GM12875 (cell line): ENCODE results near the gene SLAIN2.

ENCODE experiments used
- H3K4me3 ChIP-seq: one replicate; pipeline ENCODE4 v1.5.1; 2011; ENCODE audit warnings: low read depth, low read length, control low read depth
- TF ChIP-seq, protein P1 (sequence below): IDR thresholded peaks from 2 replicates; pipeline ENCODE4 v1.5.1; 2011; ENCODE audit warnings: low read depth, mild to moderate bottlenecking, control low read depth, inconsistent platforms, low read length, moderate library complexity, borderline replicate concordance; ENCODE audit not compliant: insufficient read depth

The SLAIN2 gene

DNA sequence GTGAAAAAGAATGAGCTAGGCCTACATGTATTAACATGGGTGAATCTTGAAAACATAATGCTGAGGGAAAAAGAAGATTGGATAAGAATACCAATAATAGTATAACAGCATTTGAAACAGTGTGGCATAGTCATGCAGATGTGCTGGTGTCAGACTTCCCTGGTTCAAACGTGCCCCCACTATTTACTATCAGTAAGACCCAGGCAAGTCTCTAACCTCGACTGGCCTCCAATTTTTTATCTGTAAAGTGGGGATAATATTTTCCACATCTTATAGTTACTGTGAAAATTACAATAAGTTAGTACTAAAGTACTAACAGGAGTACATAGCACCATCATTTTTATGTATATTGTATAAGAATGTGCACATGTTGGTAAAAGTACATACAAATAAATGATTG, 17.0 kb upstream of the SLAIN2 start:
- H3K4me3 ChIP-seq, result no peak overlapping the region
- TF ChIP-seq, protein P1, sequence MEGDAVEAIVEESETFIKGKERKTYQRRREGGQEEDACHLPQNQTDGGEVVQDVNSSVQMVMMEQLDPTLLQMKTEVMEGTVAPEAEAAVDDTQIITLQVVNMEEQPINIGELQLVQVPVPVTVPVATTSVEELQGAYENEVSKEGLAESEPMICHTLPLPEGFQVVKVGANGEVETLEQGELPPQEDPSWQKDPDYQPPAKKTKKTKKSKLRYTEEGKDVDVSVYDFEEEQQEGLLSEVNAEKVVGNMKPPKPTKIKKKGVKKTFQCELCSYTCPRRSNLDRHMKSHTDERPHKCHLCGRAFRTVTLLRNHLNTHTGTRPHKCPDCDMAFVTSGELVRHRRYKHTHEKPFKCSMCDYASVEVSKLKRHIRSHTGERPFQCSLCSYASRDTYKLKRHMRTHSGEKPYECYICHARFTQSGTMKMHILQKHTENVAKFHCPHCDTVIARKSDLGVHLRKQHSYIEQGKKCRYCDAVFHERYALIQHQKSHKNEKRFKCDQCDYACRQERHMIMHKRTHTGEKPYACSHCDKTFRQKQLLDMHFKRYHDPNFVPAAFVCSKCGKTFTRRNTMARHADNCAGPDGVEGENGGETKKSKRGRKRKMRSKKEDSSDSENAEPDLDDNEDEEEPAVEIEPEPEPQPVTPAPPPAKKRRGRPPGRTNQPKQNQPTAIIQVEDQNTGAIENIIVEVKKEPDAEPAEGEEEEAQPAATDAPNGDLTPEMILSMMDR, result no peak

DNA sequence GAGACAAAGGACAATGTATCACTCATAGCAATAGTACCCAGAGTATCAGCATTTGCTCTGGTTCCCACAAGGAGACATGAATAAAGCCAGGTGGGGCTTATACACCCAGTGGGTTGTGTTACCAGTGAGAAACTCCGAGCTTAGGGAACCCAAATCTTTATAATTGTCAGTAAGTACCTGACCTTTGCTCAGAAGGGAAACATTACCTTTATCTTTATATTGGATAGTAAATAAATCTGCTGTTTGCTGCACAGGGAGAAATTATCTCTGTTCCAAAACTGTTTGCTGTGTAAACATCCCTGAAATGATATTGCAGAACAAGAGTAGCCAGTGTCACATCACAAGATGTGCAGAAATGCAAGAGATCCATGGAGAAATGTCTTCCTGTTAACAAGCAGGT, 12.1 kb upstream of the SLAIN2 start:
- no peak overlapping the region for H3K4me3 ChIP-seq
- TF ChIP-seq, protein P1, result no peak

DNA sequence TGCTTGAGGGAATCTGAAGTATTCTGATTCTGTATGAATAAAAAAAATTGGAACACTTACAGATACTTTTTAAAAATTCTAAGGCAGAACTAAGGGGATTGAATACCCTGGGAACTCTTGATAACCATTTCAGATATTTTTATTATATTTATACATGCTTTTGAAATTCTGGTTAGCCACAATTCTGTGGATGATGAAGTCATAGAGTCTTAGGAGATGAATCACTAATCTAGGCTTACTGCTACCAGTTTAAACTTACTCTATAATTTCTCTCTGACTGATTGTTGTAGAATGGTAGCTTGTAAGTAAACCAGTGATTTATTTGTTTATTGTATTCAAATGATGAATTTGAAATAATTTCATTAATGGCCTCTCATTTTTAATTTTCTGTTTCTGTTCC, 11.4 kb upstream of the SLAIN2 start:
- TF ChIP-seq, protein P1, result no peak
- H3K4me3 ChIP-seq, result no peak overlapping the region

DNA sequence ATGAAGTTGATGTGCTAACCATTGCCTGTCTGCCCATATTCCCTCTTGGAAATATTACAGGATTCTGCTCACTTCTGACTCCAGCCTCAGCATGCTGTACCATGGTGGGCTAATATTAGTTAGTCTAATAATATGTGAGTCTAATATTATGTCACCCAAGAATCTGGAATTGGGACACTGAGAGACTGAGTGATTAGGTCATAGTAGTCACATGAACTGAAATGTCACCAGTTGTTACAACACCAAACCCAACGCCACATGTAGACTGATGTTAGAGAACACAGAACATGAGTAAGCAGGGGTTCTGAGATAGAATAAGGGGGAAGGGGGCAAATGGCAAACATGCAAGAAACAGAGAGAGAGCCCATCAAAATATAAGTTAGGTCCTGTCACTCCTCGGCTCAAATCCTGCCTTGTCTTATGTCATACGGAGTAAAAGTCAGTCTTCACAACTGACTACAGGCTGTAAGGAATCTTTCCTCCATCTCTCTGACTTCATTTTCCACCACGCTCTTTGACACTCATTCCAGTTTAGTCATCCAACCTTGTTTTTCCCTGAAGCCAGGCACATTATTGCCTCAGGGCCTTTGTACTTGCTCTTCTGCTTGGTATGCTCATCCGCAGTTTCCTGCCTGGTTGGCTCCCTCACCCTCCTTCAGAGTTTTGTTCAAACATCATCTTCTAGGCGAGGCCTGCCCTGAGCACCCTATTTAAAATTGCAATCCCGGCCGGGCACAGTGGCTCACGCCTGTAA, 9.6 kb upstream of the SLAIN2 start:
- TF ChIP-seq, protein P1, result no peak
- H3K4me3 ChIP-seq, result no peak overlapping the region

DNA sequence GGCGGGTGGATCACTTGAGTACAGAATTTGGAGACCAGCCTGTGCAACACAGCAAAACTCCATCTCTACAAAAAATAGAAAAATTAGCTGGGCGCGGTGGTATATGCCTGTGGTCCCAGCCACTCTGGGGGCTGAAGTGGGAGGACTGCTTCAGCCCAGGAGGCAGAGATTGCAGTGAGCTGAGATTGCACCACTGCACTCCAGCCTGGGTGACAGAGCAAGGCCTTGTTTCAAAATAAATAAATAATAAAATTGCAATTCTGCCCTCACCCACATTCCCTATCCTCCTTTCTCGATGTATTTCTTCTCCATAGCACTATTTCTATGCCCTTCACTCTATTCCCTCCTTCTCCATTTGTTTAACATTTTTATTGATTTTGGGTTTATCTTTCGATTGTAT, 8.7 kb upstream of the SLAIN2 start:
- H3K4me3 ChIP-seq, result no peak overlapping the region
- TF ChIP-seq, protein P1, result no peak

DNA sequence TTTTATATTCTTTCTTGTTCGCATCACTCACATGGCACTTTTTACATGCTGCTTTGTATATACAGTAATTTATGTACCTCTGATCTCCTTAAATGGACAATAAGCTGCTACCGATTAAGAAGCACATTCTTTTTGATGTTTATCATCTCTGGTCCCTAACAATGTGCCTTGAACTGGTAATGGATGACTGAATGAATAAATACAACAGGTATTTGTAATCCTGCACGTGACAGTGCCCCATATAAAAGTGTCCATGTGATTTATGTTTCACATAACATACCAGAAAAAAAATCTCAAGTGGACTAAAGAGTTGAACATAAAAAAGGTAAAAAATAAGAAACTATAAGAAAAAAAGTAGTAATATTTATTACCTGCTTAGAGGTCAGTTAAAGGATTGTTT, 7.7 kb upstream of the SLAIN2 start:
- TF ChIP-seq, protein P1, result no peak
- H3K4me3 ChIP-seq, result no peak overlapping the region

DNA sequence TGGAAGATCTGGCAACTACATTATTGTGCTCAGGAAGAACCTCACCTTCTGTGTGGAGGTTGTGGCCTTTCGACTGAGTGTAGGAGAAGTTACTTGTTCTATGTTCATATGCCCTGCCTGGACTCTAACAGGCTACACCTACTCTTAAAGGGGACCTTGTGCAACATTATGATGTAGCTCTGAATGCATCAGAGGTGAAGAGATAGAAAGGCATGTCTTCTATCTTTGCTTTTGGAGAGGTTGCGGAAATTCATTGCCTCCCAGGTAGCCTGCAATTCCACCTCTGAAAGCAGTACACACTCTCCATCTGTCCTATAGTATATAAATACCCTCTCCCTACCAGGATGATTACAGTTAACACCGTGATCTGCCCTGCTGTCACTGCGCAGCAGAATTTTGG, 7.1 kb upstream of the SLAIN2 start:
- TF ChIP-seq, protein P1, result no peak

More for the DNA sequence above, 7.1 kb upstream of the SLAIN2 start:
- no peak overlapping the region for H3K4me3 ChIP-seq
